Measurements from ENCODE around the gene ARSA. TPM values are rescaled to one million over a fixed set of nuclear protein-coding genes. Genes with fewer than 3 reads are reported as not detected.

The ARSA gene
- polyA plus RNA-seq, 1 of the 3 experiments (the other 2 are of a cell fraction), result 34.2 TPM

GRCh38 chr22:50606946-50607658 is 20.9 kb downstream of the ARSA start:
- H3K79me2 ChIP-seq (ENCODE audit: insufficient read depth), result no peaks in the 10 kb centered on the region
- CTCF ChIA-PET, result interaction anchor here (1.9 kb wide), 1 partner anchor 14 kb away, joined by 12 read pairs; no protein-coding TSS in a partner anchor
- WGBS (ENCODE audit: low lambda C conversion rate), result 79% methylated on average over 10 of the region's 18 CpGs
- peaks cover 0 to 2% of the 10 kb centered on the region in 2 experiments; a peak in 1 of 4 replicates for H3K4me1 ChIP-seq (ENCODE audit: control insufficient read depth in 1 of 2, insufficient read depth in 2 of 2, low read depth in 1 of 2, low read length in 1 of 2)
- TF ChIP-seq MAX (IDR thresholded peaks at IDR 0.05; ENCODE audit: low read depth), result no peak
- TF ChIP-seq TEAD4 (IDR thresholded peaks at IDR 0.05; ENCODE audit: borderline replicate concordance, insufficient read depth), result no peak
- TF ChIP-seq USF2 (IDR thresholded peaks at IDR 0.05; ENCODE audit: borderline replicate concordance, low read depth, low read length), result no peak
- no peak for TF ChIP-seq CHD2 (IDR thresholded peaks at IDR 0.05; ENCODE audit: low read length, partially characterized antibody)
- TF ChIP-seq FOSL2 (IDR thresholded peaks at IDR 0.05; ENCODE audit: borderline replicate concordance, low read depth), result no peak
- TF ChIP-seq FOXJ3 (CRISPR knock-in tag; IDR thresholded peaks at IDR 0.05), result no peak
- no peak for TF ChIP-seq YY1 (IDR thresholded peaks at IDR 0.05; ENCODE audit: low read depth)
- no peak for TF ChIP-seq NFIC (IDR thresholded peaks at IDR 0.05; ENCODE audit: borderline replicate concordance)
- no peak for TF ChIP-seq RXRA (IDR thresholded peaks at IDR 0.05; ENCODE audit: borderline replicate concordance, low read depth)
- TF ChIP-seq NRF1 (IDR thresholded peaks at IDR 0.05; ENCODE audit: low read depth, low read length), result no peak
- H3K9me2 ChIP-seq, result no peaks in the 10 kb centered on the region
- H2AFZ ChIP-seq (ENCODE audit: low read depth), result no peak overlapping the region
- no peaks in the 10 kb centered on the region for H3K27me3 ChIP-seq (ENCODE audit: insufficient read depth)
- no peaks in the 10 kb centered on the region for H4K20me1 ChIP-seq (ENCODE audit: insufficient read depth)
- H3K27ac ChIP-seq (ENCODE audit: low read depth in 2 of 2, low read length in 1 of 2), result no peak overlapping the region
- no peak overlapping the region for H3K4me2 ChIP-seq
- POLR2A ChIA-PET, result interaction anchor here (1.2 kb wide), 1 partner anchor 28 kb away, joined by 3 read pairs; no protein-coding TSS in a partner anchor
- no peaks in the 10 kb centered on the region for H3F3A ChIP-seq (replicated peaks; ENCODE audit: insufficient read depth)
- no peaks in the 10 kb centered on the region for H3K9me3 ChIP-seq
- H3K36me3 ChIP-seq (replicated peaks in 1 of 2; ENCODE audit: control insufficient read depth in 1 of 2, insufficient read depth in 2 of 2, low read length in 1 of 2), result no peaks in the 10 kb centered on the region
- DNase-seq, result no peak
- no peak overlapping the region for H3K9ac ChIP-seq
- no peak overlapping the region for H3K4me3 ChIP-seq (ENCODE audit: low read depth in 2 of 2, low read length in 1 of 2)

GRCh38 chr22:50606165-50606945 is 21.6 kb downstream of the ARSA start:
- Histone ChIP-seq H3K9me2 (no peaks in the 10 kb centered on the region), H3K79me2 (ENCODE audit: insufficient read depth) (no peaks in the 10 kb centered on the region), H4K20me1 (ENCODE audit: insufficient read depth) (no peaks in the 10 kb centered on the region), H3K4me2 (no peak overlapping the region), H3F3A (replicated peaks; ENCODE audit: insufficient read depth) (no peaks in the 10 kb centered on the region), H3K36me3 (replicated peaks in 1 of 2; ENCODE audit: control insufficient read depth in 1 of 2, insufficient read depth in 2 of 2, low read length in 1 of 2) (no peaks in the 10 kb centered on the region), H3K9me3 (no peaks in the 10 kb centered on the region), H3K27ac (ENCODE audit: low read depth in 2 of 2, low read length in 1 of 2) (no peak overlapping the region), H3K9ac (no peak overlapping the region), H3K4me1 (ENCODE audit: control insufficient read depth in 1 of 2, insufficient read depth in 2 of 2, low read depth in 1 of 2, low read length in 1 of 2) (peaks cover 0 to 7% of the 10 kb centered on the region in 2 experiments; a peak in 1 of 4 replicates), H2AFZ (ENCODE audit: low read depth) (no peak overlapping the region), H3K27me3 (ENCODE audit: insufficient read depth) (no peaks in the 10 kb centered on the region), H3K4me3 (ENCODE audit: low read depth in 2 of 2, low read length in 1 of 2) (no peak overlapping the region)
- no peak for TF ChIP-seq NRF1 (IDR thresholded peaks at IDR 0.05; ENCODE audit: low read depth, low read length)
- no peak for TF ChIP-seq EP300 (IDR thresholded peaks at IDR 0.05; ENCODE audit: borderline replicate concordance in 1 of 2, low read depth in 1 of 2, low read length in 1 of 2)
- no peak for TF ChIP-seq IRF3 (IDR thresholded peaks at IDR 0.05; ENCODE audit: low read depth, low read length)
- no peak for TF ChIP-seq FOXJ3 (CRISPR knock-in tag; IDR thresholded peaks at IDR 0.05)
- TF ChIP-seq MAX (IDR thresholded peaks at IDR 0.05; ENCODE audit: low read depth), result no peak
- no peak for TF ChIP-seq USF1 (IDR thresholded peaks at IDR 0.05; ENCODE audit: borderline replicate concordance, low read depth)
- TF ChIP-seq CHD2 (IDR thresholded peaks at IDR 0.05; ENCODE audit: low read length, partially characterized antibody), result no peak
- no peak for TF ChIP-seq YY1 (IDR thresholded peaks at IDR 0.05; ENCODE audit: low read depth)
- TF ChIP-seq GABPA (IDR thresholded peaks at IDR 0.05; ENCODE audit: low read depth), result no peak
- no peak for TF ChIP-seq USF2 (IDR thresholded peaks at IDR 0.05; ENCODE audit: borderline replicate concordance, low read depth, low read length)
- TF ChIP-seq JUND (IDR thresholded peaks at IDR 0.05), result no peak
- no peak for TF ChIP-seq SIN3A (IDR thresholded peaks at IDR 0.05; ENCODE audit: borderline replicate concordance, low read depth, low read length)
- POLR2A ChIA-PET, result interaction anchor here (1.2 kb wide), 1 partner anchor 28 kb away, joined by 3 read pairs; no protein-coding TSS in a partner anchor
- no peak for DNase-seq
- 75% methylated on average over 18 of the region's 19 CpGs for WGBS (ENCODE audit: low lambda C conversion rate)
- CTCF ChIA-PET, result interaction anchor here (1.9 kb wide), 1 partner anchor 14 kb away, joined by 12 read pairs; no protein-coding TSS in a partner anchor
